HG03025 (cell line): ENCODE data around the gene LRRC8C.

Experiments
- ATAC-seq: cut with Tn5 transposase; IDR thresholded peaks from one replicate; pipeline ENCODE4 v1.9.1; 2021; ENCODE audit warnings: mild to moderate bottlenecking, moderate library complexity; ENCODE audit not compliant: unreplicated experiment, low FRiP score

The LRRC8C gene

DNA sequence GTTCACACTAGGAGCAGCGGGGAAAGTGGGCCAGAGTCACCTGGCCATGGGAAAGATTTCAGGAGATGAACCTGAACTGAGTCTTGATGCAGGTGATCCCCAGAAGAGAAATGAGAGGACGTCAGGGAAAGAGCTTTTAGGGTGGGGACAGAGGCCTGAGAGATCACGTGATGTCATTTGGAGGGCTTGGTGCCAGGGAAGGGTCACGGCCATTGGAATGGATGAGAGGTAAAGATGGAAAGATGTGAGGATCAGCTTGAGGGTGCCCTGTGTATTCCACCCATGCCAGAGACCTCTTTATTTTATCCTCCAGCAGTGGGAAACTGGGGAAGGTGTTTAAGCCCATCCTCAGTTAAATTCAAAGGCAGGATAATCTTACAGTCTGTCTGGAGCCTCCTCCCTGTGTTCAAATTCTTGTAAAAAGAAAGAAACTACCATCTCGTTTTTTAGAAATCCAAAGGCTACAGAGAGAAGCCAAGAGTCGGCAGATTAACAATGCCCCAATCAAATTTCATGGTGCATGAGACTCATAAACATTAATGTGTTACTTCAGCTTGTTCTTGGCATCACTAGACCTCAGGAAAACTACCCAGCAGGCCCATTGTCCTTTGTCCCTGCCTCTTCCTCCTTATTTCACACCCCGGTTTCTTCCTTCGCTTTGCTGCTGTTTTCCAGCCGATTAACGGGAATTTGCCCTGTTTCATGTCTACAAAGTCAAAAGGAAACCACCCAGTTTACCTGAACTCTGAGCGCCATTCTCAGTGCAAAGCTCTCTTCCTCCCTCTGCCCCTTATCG, 94.8 kb downstream of the LRRC8C start:
- ATAC-seq = no peak

DNA sequence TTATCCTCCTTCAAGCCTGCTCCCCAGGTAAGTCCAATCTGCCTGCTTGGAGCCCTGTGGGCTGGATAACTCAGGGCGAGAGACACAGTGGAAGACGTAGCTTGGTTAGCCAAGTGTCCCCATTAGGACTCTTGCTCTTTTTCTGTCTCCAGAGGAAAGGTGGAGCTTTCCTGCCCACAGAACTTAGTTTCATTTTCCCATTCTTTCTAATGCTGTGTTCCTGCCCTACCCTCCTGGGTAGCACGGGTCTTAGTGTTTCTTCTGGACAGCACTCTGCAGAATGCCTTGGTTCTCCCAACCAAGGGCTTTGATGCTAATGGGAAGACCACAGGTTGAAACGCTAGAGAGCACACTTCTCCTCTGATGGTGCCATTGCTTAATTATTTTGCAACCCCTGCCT, 95.5 kb downstream of the LRRC8C start:
- ATAC-seq = no peak

DNA sequence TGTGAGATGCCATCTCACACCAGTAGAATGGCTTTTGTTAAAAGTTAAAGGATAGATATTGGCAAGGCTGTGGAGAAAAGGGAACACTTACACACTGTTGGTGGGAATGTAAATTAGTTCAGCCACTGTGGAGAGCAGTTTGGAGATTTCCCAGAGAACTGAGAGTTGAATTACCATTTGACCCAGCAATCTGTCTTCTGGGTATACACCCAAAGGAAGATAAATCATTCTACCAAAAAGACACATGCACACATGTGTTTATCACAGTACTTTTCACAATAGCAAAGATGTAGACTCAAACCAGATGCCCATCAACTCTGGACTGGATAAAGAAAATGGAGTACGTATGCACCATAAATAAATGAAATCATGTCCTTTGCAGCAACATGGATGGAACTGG, 99.3 kb downstream of the LRRC8C start:
- ATAC-seq = no peak

DNA sequence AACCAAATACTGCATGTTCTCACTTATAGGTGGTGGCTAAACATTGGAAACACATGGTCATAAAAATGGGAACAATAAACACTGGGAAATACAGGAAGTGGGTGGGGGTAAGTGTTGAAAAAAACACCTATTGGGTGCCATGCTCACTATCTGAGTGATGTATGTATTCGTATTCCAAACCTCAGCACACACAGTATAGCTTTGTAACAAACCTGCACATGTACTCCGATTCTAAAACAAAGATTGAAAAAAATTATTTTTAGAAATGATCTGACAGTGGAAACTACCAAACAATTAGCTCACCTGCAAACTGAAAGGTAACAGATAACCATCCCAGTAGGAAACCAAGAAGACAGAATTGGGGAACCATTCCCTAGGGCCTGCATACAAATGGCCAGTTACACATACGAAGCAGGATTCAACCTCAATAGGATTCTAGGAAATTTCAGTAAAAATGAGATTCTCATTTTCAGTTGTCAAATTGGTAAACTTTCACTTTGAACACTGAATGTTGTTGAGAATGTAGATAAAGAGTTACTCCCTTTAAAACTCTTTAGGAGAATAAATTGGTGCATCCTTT, 99.8 kb downstream of the LRRC8C start:
- ATAC-seq = no peak

GRCh38 chr1:89733748-89734147, 100.8 kb downstream of the LRRC8C start:
- ATAC-seq = no peak

DNA sequence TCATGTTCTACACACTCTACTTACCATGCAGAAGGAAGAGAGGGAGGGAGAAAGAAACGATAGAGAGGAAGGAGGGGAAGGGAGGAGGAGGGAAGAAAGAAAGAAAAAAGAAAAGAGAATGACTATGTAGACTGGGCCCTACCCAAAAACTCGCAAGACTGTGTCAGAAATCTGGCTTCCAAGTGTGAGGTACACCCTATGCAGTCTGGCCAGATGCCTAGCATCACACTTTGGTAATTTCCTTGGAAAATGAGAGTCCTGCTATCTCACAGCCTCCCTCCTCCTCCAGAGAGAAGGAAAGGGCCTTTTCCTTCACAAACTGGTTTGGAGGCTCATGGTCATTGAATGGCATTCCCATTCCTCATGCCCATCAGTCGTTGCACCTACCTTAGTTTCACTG, 101.5 kb downstream of the LRRC8C start:
- no peak for ATAC-seq

- no peak for ATAC-seq
Observed at GRCh38 chr1:89735479-89735878, 102.6 kb downstream of the LRRC8C start.

- ATAC-seq = no peak
Observed at GRCh38 chr1:89736937-89737733, 104.2 kb downstream of the LRRC8C start.

- ATAC-seq = no peak
Observed at GRCh38 chr1:89737985-89738510, 105.1 kb downstream of the LRRC8C start.

DNA sequence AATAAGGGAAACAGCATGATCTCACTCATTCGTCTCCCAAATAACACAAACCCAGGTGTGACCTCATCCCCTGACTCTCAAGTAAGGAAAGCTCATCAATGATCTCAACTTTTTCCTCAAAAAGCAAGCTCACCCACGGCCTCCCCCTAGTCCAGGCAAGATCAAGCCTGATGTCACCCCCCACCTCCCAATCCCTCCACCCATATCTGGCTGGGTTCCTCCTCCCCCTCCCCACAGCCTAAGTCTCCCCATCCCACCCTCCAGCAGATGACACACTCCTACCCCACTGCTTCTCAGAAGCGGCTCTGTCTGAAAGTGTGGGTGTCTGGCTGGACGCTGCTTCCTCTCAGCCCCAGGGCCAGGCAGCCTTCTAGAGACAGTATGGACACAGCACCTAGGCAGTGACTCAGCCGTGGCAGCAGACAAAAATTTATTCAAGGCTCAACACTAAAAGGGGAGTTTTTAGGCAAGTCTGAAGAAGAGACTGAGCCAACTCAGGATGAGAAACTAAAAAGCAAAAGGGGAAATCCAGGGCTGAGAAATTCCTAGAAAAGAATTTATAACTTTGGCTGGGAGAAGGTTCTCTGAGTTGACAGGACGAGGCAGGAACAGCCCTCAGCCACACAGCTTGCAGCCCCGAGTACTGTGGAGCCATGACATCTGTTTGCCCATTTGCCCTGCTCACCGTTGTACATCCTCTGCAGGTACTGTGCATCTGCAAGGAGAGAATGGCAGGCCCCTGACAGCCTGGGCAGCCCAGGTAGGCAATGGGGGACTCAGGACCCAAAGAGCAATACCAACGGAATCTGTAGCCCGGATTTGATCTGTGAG, 106.3 kb downstream of the LRRC8C start:
- no peak for ATAC-seq

DNA sequence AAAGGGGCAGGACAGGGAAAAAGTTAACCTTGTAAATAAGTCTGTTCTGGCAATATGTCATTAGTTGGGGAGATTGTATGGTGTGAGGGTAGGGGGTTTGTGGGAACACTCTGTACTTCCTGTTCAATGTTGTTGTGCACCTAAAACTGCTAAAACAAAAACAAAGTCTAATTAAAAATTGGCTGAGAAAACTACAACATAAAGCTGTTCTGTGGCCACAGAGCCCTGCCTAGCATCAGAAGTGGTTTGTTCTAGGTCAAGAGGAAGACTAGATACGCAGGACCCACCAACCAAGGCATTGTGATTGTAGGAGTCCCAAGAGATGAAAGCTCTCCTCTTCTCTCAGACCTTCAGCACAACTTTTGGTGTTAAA, 106.9 kb downstream of the LRRC8C start:
- ATAC-seq = no peak

GRCh38 chr1:89743788-89744187, 110.9 kb downstream of the LRRC8C start:
- no peak for ATAC-seq

GRCh38 chr1:89746424-89747149, 113.7 kb downstream of the LRRC8C start:
- ATAC-seq = no peak

DNA sequence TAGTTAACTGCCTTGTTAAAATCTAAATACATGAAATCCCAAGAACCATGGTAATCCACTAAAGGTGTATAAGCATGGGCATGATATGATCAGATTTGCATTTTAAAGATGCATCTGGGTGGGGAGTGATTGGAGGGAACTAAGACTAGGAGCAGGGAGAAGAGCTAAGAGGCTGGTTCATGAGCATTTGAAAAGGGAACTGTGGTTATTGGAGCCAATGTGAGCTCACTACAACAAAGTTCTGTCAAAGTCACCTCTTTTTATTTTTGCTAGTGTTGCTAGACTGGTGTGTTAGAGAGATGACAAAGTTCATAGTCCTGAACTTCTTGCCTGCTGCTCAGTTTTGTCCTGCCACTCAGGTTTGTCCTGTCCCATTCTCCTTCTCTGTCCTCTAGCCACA, 120.8 kb downstream of the LRRC8C start:
- no peak for ATAC-seq

GRCh38 chr1:89754518-89754917, 121.6 kb downstream of the LRRC8C start:
- no peak for ATAC-seq

DNA sequence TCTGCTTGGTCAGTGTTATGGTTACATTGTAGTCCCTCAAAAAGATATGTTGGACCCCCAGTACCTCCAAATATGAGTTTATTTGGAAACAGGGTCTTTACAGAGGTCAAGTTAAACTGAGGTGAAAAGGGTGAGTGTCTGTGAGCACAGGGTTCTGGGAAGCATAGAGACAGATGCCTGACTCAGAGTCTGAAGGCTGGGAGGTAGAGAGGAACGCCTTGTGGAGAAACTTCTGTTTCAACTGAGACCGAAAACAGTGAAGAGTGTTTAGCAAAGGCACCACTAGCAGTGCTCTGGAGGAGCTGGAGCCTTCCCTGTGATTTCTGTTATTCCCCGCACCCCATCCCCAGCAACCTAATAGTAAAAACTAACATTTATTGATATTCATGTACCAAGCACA, 122.7 kb downstream of the LRRC8C start:
- no peak for ATAC-seq

DNA sequence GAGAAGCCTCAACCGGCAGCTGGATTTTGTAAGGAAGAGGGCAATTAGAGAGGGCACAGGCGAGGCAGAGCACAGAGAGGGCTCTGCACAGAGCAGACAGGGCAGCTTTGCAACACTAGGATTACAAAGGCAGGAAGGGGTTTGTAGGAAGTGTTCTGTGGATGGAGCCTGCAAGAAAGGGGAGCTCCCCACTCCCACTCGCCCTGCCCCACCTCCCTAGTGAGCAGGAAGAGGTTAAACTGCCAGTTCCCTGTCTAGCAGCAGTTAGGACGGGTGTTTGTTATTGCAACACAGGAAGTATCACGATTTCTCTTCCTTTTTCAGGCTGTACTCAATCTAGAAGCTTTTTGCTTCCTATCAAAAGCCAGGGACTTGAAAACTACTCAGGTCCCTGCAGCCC, 124.6 kb downstream of the LRRC8C start:
- no peak for ATAC-seq

DNA sequence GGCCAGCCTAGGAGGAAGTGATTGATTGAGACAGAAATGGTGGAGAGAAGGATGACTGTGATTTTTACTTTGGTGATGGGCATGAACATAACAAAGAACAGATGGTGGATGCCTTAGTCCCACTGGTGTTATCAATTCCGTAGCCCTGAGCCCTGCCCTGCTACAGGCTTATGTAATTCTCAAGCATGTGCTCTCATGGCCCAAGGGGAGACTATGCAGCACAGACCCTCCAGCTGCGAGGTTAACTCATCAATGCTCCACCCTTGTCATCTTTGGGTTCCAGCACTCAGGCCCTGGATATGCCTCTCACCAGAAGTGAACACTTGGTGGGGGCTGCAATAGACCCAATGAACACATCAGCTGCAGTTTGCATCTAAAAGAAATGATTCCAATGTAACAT, 125.2 kb downstream of the LRRC8C start:
- ATAC-seq = no peak

DNA sequence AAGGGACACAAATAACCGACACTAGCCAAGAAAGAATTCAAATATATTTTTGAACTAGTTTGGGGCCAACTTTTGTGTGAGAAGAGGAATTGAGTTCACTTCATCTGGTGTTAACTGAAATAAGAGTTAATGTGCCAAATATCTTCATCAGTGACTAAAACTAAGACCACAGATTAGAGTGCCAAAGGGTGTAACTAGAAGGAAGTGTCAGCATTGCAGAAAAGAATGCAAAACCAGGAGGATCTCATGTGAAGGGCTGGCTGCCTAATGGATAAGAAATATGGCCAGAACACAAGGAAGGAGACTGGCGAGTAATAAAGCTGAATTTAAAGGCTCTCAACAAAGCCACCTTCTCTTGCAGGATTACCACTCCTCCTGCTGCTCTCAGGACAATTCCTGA, 126.1 kb downstream of the LRRC8C start:
- no peak for ATAC-seq

- ATAC-seq = no peak
Observed at GRCh38 chr1:89760496-89760895, 127.6 kb downstream of the LRRC8C start.
